ENCODE data around the gene APOC3.

APOC3 gene

GRCh38 chr11:116813170-116813569, 16.5 kb upstream of the APOC3 start:
- TF ChIP-seq FOXP2 (optimal IDR thresholded peaks at IDR 0.05; ENCODE audit: borderline replicate concordance, extremely low read depth, extremely low read length, insufficient read depth) (no peak), SIN3A (IDR thresholded peaks at IDR 0.05; ENCODE audit: borderline replicate concordance, insufficient read depth, low read length) (no peak), TAF1 (IDR thresholded peaks at IDR 0.05; ENCODE audit: borderline replicate concordance, insufficient read depth, low read length) (no peak), POLR2AphosphoS5 (IDR thresholded peaks at IDR 0.05; ENCODE audit: low read depth, low read length) (no peak)
- TF ChIP-seq, protein P1, sequence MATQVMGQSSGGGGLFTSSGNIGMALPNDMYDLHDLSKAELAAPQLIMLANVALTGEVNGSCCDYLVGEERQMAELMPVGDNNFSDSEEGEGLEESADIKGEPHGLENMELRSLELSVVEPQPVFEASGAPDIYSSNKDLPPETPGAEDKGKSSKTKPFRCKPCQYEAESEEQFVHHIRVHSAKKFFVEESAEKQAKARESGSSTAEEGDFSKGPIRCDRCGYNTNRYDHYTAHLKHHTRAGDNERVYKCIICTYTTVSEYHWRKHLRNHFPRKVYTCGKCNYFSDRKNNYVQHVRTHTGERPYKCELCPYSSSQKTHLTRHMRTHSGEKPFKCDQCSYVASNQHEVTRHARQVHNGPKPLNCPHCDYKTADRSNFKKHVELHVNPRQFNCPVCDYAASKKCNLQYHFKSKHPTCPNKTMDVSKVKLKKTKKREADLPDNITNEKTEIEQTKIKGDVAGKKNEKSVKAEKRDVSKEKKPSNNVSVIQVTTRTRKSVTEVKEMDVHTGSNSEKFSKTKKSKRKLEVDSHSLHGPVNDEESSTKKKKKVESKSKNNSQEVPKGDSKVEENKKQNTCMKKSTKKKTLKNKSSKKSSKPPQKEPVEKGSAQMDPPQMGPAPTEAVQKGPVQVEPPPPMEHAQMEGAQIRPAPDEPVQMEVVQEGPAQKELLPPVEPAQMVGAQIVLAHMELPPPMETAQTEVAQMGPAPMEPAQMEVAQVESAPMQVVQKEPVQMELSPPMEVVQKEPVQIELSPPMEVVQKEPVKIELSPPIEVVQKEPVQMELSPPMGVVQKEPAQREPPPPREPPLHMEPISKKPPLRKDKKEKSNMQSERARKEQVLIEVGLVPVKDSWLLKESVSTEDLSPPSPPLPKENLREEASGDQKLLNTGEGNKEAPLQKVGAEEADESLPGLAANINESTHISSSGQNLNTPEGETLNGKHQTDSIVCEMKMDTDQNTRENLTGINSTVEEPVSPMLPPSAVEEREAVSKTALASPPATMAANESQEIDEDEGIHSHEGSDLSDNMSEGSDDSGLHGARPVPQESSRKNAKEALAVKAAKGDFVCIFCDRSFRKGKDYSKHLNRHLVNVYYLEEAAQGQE (IDR thresholded peaks at IDR 0.05; ENCODE audit: insufficient read depth in 1 of 2, low read depth in 2 of 2, low read length in 2 of 2): no peak

DNA sequence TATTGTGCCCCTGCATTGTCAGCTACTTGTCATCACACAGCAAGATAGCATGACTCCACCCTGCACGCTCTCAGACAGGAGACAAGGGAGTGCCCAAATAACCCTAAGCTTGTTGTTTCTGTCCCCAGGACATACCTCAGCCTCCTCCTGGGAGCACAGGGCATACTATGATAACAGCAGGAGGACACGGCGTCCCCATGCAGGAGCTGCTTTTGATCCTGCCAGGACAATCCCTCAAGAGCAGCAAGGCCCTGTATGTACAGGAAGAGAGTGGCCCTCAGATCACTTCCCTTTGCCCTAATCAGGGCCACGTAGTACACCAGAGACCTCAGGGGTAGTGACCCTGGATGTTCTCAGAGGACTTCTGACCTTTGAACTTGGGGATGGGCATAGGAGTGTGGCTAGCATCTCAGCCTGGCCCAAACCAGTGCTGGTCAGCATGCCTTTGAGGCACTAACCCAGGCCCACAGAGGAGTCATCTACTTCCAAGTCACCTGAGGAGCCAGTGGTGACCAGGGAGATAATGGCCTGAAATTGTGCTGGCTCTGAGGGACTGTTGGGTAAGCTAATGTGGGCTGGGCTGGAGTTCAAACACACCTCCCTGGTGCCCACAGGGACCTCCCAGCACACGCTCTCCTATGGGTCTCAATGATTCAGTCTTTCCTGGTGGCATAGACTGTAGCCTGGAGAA, 15.8 kb upstream of the APOC3 start:
- TF ChIP-seq POLR2AphosphoS5 (IDR thresholded peaks at IDR 0.05; ENCODE audit: low read depth, low read length) (no peak), TAF1 (IDR thresholded peaks at IDR 0.05; ENCODE audit: borderline replicate concordance, insufficient read depth, low read length) (no peak), SIN3A (IDR thresholded peaks at IDR 0.05; ENCODE audit: borderline replicate concordance, insufficient read depth, low read length) (no peak), FOXP2 (optimal IDR thresholded peaks at IDR 0.05; ENCODE audit: borderline replicate concordance, extremely low read depth, extremely low read length, insufficient read depth) (no peak)
- TF ChIP-seq, protein P1 (IDR thresholded peaks at IDR 0.05; ENCODE audit: insufficient read depth in 1 of 2, low read depth in 2 of 2, low read length in 2 of 2): no peak

DNA sequence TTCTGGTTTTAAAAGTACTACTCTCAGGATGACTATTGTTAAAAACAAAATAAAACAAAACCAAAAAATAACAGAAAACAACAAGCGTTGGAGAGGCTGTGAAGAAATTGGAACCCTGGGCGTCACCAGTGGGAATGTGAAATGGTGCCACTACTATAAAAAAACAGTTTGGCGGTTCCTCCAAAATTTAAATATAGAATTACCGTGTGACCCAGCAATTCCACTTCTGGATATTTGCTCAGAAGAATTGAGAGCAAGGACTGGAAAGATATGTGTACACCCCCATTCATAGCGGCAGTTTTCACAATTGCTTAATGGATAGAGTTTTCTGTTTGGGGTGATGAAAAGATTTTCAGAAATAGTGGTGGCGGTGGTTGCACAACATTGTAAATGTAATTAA, 15.2 kb upstream of the APOC3 start:
- TF ChIP-seq FOXP2 (optimal IDR thresholded peaks at IDR 0.05; ENCODE audit: borderline replicate concordance, extremely low read depth, extremely low read length, insufficient read depth): no peak
- TF ChIP-seq, protein P1 (IDR thresholded peaks at IDR 0.05; ENCODE audit: insufficient read depth in 1 of 2, low read depth in 2 of 2, low read length in 2 of 2): no peak
- no peak for TF ChIP-seq TAF1 (IDR thresholded peaks at IDR 0.05; ENCODE audit: borderline replicate concordance, insufficient read depth, low read length)
- TF ChIP-seq SIN3A (IDR thresholded peaks at IDR 0.05; ENCODE audit: borderline replicate concordance, insufficient read depth, low read length): no peak
- no peak for TF ChIP-seq POLR2AphosphoS5 (IDR thresholded peaks at IDR 0.05; ENCODE audit: low read depth, low read length)

- TF ChIP-seq POLR2AphosphoS5 (IDR thresholded peaks at IDR 0.05; ENCODE audit: low read depth, low read length): no peak
- no peak for TF ChIP-seq TAF1 (IDR thresholded peaks at IDR 0.05; ENCODE audit: borderline replicate concordance, insufficient read depth, low read length)
- TF ChIP-seq FOXP2 (optimal IDR thresholded peaks at IDR 0.05; ENCODE audit: borderline replicate concordance, extremely low read depth, extremely low read length, insufficient read depth): no peak
- TF ChIP-seq SIN3A (IDR thresholded peaks at IDR 0.05; ENCODE audit: borderline replicate concordance, insufficient read depth, low read length): no peak
- TF ChIP-seq, protein P1 (IDR thresholded peaks at IDR 0.05; ENCODE audit: insufficient read depth in 1 of 2, low read depth in 2 of 2, low read length in 2 of 2): no peak
These were observed 10.7 kb upstream of the APOC3 start for GRCh38 chr11:116819049-116819448.

All from PFSK-1 (cell line).